Embryonic facial prominence (tissue), 1 donor: ENCODE data around the gene SUZ12.
"Not testable (repeated sequence)": the region's sequence is repeated elsewhere in the genome, so short reads cannot be mapped to it uniquely, and the experiment has no call there.

ENCODE experiments used
- DNase-seq: peaks from one replicate; pipeline ENCODE4 v3.0.0-alpha.2; 2016; ENCODE audit errors: extremely low spot score

SUZ12 gene

DNA sequence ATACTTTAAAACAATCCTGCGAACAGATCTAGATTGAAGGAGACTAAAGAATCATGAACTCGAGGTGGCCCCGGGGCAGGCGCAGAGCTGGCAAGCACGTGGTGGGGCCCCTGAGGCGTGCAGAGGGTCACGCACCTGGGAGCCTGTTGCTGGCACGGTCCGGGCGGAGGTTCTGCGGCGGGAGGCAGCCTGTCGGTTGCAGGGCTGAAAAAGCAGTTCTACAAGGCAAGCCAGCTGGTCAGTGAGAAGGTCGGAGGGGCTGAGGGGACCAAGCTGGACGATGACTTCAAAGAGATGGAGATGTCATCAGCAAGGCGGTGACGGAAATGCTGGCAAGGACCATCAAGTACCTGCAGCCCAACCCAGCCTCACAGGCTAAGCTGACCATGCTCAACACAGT is 103.4 kb downstream of the SUZ12 start:
- not testable (repeated sequence) for DNase-seq

DNA sequence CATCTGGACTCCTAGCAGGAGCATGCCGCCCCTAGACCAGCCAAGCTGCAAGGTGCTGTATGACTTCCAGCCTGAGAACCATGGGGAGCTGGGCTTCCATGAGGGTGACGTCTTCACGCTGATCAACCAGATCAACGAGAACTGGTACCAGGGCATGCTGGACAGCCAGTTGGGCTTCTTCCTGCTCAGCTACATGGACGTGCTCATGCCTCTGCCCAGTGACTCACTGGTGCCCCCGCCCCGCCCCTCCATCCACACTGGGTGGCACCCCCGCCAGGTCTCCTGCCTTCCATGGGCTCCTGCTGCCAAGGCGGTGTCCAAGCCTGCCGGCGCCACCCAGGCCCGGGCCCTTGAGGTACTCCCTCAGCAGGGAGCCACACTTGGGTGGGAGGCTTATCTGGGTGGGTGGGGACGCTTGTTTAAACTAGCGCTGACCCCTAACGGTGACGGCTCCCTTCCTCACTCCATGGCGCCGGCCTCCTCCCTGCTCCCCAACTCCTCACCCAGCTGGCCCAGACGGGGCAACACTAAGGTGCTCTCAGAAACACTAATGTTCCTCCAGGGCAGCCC is 104.6 kb downstream of the SUZ12 start:
- DNase-seq, result not testable (repeated sequence)

DNA sequence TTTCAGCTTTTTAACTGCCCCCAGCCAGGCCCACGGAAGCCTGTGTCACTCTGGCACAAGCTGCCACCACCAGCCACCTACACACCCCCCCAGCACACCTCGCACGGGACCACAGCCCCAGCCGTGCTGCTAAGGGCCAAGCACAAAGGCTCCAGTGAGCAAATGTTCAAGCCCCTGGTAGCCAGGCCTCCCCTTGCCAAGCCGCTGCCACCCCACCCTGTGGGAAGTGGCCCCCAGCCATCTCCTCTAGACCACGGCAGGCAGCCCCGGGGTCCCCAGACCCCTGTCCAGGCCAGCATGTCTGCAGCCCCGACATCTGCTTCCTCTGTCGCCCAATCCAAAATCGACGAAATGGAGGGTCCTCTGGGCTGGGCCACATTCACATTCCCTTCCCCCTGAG is 105.5 kb downstream of the SUZ12 start:
- DNase-seq, result not testable (repeated sequence)

DNA sequence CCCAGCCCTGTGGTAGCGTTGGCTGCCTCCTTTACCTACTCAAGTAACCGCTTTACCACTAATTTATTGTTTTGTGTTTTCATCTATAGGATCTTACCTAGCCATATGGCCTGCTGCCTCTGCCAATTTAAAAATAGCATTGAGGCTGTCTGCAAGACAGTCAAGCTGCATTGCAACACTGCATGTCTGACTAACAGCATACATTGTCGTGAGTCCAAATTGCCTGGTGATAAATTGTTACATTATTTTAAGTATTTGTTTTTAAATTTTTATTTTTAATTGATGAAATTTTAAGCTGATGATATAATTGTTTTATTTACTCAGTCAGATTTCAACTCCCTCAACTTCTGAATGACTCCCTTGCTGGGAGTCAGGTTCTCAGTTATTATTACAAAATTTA is 108.8 kb downstream of the SUZ12 start:
- not testable (repeated sequence) for DNase-seq

DNA sequence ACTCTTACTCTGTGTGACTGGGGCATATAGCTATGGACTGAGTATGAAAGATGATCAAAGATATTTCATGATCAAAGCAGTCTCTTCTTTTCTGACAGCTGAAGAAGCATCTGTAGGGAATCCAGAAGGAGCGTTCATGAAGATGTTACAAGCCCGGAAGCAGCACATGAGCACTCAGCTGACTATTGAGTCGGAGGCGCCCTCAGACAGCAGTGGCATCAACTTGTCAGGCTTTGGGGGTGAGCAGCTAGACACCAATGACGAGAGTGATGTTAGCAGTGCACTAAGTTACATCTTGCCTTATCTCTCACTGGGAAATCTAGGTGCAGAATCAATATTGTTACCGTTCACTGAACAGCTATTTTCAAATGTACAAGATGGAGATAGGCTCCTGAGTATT is 110.9 kb downstream of the SUZ12 start:
- not testable (repeated sequence) for DNase-seq
